Fibroblast of lung (primary cell): Measurements from ENCODE around the gene TWNK. TPM values are rescaled to one million over a fixed set of nuclear protein-coding genes. Genes with fewer than 3 reads are reported as not detected.

ENCODE experiments used
- DNase-seq, 2 donors: peaks; one replicate each; pipeline versions ENCODE4 v3.0.0 to v3.0.0-alpha.2; 2010; ENCODE audit warnings: low read depth in 2 of 2
- H2AFZ ChIP-seq: 2 replicates; pipeline ENCODE4 v1.5.1; 2012; ENCODE audit warnings: low read length, control low read depth, inconsistent platforms
- H3K27ac ChIP-seq: 2 replicates; pipeline ENCODE4 v1.5.1; 2011; ENCODE audit warnings: low read length, control low read depth; ENCODE audit not compliant: insufficient read depth
- H3K27me3 ChIP-seq: 2 replicates; pipeline ENCODE4 v1.5.1; 2011; ENCODE audit warnings: mild to moderate bottlenecking, low read length; ENCODE audit not compliant: control insufficient read depth, insufficient read depth
- H3K36me3 ChIP-seq: 2 replicates; pipeline ENCODE4 v1.5.1; 2011; ENCODE audit warnings: low read length; ENCODE audit not compliant: control insufficient read depth, insufficient read depth
- H3K4me1 ChIP-seq: 2 replicates; pipeline ENCODE4 v1.5.1; 2011; ENCODE audit warnings: low read length; ENCODE audit not compliant: control insufficient read depth, insufficient read depth; ENCODE audit errors: extremely low read depth
- H3K4me2 ChIP-seq: 2 replicates; pipeline ENCODE4 v1.5.1; 2011; ENCODE audit warnings: low read length, control low read depth; ENCODE audit not compliant: insufficient read depth; ENCODE audit errors: extremely low read depth
- H3K4me3 ChIP-seq, 4 experiments: fragments of 200-600 bp in 1 of 4; sonication (generic) in 1 of 4; replicated peaks in 1 of 4; 2 replicates each; pipeline ENCODE4 v1.5.1; 2011 to 2016; ENCODE audit warnings: low read length in 4 of 4, low read depth in 3 of 4, mild to moderate bottlenecking in 3 of 4, control low read depth in 2 of 4, inconsistent platforms in 1 of 4, mixed read lengths in 1 of 4; ENCODE audit not compliant: insufficient read depth in 1 of 4; ENCODE audit errors: control extremely low read depth in 1 of 4
- H3K79me2 ChIP-seq: 2 replicates; pipeline ENCODE4 v1.5.1; 2012; ENCODE audit warnings: mild to moderate bottlenecking, low read length, inconsistent platforms; ENCODE audit not compliant: control insufficient read depth, insufficient read depth
- H3K9ac ChIP-seq: 2 replicates; pipeline ENCODE4 v1.5.1; 2011; ENCODE audit warnings: mild to moderate bottlenecking, low read length, control low read depth; ENCODE audit not compliant: insufficient read depth
- H3K9me3 ChIP-seq: 2 replicates; pipeline ENCODE4 v1.5.1; 2012; ENCODE audit warnings: low read depth, low read length; ENCODE audit not compliant: control insufficient read depth, insufficient read depth
- H4K20me1 ChIP-seq: 2 replicates; pipeline ENCODE4 v1.5.1; 2011; ENCODE audit warnings: low read length; ENCODE audit not compliant: control insufficient read depth, insufficient read depth; ENCODE audit errors: extremely low read depth
- CTCF ChIP-seq, 2 donors: IDR thresholded peaks in 1 of 2; conservative IDR thresholded peaks in 1 of 2; 1 replicate in 1 of 2; 2 replicates in 1 of 2; pipeline ENCODE4 v1.5.1; 2011 to 2012; ENCODE audit warnings: low read length in 2 of 2, control low read depth in 1 of 2, inconsistent platforms in 1 of 2, low read depth in 1 of 2, mild to moderate bottlenecking in 1 of 2
- EZH2 ChIP-seq: IDR thresholded peaks from 2 replicates; pipeline ENCODE4 v1.5.1; 2012; ENCODE audit warnings: low read length, control low read depth, mild to moderate bottlenecking; ENCODE audit errors: missing control alignments
- polyA plus RNA-seq, 2 donors: library from polyadenylated mRNA; depleted of rRNA in 1 of 2; stranded (reverse) in 1 of 2; unstranded in 1 of 2; fragments of >200 nt; gene quantifications; 2 replicates each; pipeline ENCODE4 v1.2.1, GENCODE V29; 2011 to 2012; ENCODE audit warnings: missing spikeins in 1 of 2
- total RNA-seq: library from RNA; depleted of rRNA; stranded (reverse); fragments of >200 nt; gene quantifications from 2 replicates; pipeline ENCODE4 v1.2.1, GENCODE V29; 2014

TWNK gene
- total and polyA plus RNA-seq, 2 donors (not counting 1 experiment from before 2014, with no cell fraction given) = 3.8 to 6.1 TPM

DNA sequence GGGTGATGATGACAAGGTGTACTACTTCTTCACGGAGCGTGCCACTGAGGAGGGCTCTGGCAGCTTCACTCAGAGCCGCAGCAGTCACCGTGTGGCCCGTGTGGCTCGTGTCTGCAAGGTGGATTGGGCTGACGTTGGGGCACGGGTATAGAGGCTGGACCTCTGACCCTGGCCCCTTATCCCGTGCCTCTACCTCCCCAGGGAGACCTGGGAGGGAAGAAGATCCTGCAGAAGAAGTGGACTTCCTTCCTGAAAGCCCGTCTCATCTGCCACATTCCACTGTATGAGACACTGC, 8.5 kb upstream of the TWNK start:
- H3K4me1 ChIP-seq = no peaks in the 10 kb centered on the region
- H4K20me1 ChIP-seq = no peaks in the 10 kb centered on the region
- no peak overlapping the region for H3K4me3 ChIP-seq
- no peaks in the 10 kb centered on the region for H3K9me3 ChIP-seq
- no peak overlapping the region for H2AFZ ChIP-seq
- peaks cover 6% of the 10 kb centered on the region for H3K36me3 ChIP-seq
- no peak for DNase-seq
- no peak overlapping the region for H3K27ac ChIP-seq
- no peaks in the 10 kb centered on the region for H3K79me2 ChIP-seq
- H3K9ac ChIP-seq = no peak overlapping the region
- no peak overlapping the region for H3K4me2 ChIP-seq
- TF ChIP-seq CTCF (conservative IDR thresholded peaks at IDR 0.05 in 1 of 2, IDR thresholded peaks at IDR 0.05 in 1 of 2; ENCODE audit: low read depth in 1 of 2, low read length in 2 of 2) (no peak), EZH2 (no peak)
- H3K27me3 ChIP-seq = no peaks in the 10 kb centered on the region

GRCh38 chr10:100979791-100980272, 7.5 kb upstream of the TWNK start:
- Histone ChIP-seq H3K79me2 (no peaks in the 10 kb centered on the region), H2AFZ (no peak overlapping the region), H3K4me1 (no peaks in the 10 kb centered on the region), H3K27ac (no peak overlapping the region), H4K20me1 (no peaks in the 10 kb centered on the region), H3K27me3 (no peaks in the 10 kb centered on the region), H3K9ac (no peak overlapping the region), H3K4me3 (no peak overlapping the region), H3K4me2 (no peak overlapping the region), H3K9me3 (no peaks in the 10 kb centered on the region), H3K36me3 (peaks cover 9% of the 10 kb centered on the region)
- no peak for DNase-seq
- TF ChIP-seq EZH2 (no peak), CTCF (conservative IDR thresholded peaks at IDR 0.05 in 1 of 2, IDR thresholded peaks at IDR 0.05 in 1 of 2; ENCODE audit: low read depth in 1 of 2, low read length in 2 of 2) (no peak)

DNA sequence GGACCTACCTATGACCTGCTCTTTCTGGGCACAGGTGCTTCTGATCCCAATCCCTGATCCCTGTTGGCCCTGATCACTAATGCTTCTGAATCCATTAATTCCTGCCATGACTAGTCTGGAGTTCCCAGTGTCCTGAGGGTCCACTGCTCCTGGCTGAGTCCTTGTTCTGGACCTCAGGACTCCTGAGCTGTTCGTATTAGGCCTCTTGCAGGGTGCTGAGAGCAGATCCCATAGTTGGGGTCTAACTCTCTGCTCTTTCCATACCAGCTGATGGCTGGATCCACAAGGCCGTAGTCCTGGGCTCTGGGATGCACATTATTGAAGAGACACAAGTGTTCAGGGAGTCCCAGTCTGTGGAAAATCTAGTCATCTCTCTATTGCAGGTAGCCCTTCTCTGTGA, 7.0 kb upstream of the TWNK start:
- no peaks in the 10 kb centered on the region for H3K79me2 ChIP-seq
- TF ChIP-seq EZH2 = no peak
- no peak for TF ChIP-seq CTCF (conservative IDR thresholded peaks at IDR 0.05 in 1 of 2, IDR thresholded peaks at IDR 0.05 in 1 of 2; ENCODE audit: low read depth in 1 of 2, low read length in 2 of 2)
- no peaks in the 10 kb centered on the region for H4K20me1 ChIP-seq
- no peak overlapping the region for H3K4me2 ChIP-seq
- H3K4me1 ChIP-seq = no peaks in the 10 kb centered on the region
- no peaks in the 10 kb centered on the region for H3K9me3 ChIP-seq
- no peak for DNase-seq
- H3K27ac ChIP-seq = no peak overlapping the region
- H3K36me3 ChIP-seq = peaks cover 9% of the 10 kb centered on the region
- no peak overlapping the region for H2AFZ ChIP-seq
- no peaks in the 10 kb centered on the region for H3K27me3 ChIP-seq
- H3K4me3 ChIP-seq = no peak overlapping the region
- H3K9ac ChIP-seq = no peak overlapping the region
